Myocyte (in vitro differentiated cells): ENCODE measurements around the gene GRIN3B. TPM values are rescaled to one million over a fixed set of nuclear protein-coding genes. Genes with fewer than 3 reads are reported as not detected.

Source experiments
- DNase-seq: peaks from one replicate; pipeline ENCODE4 v3.0.0-alpha.2; 2012; ENCODE audit warnings: low read depth
- total RNA-seq: library from RNA; depleted of rRNA; stranded (reverse); fragments of >200 nt; gene quantifications from 2 replicates; pipeline ENCODE4 v1.2.3, GENCODE V29; 2014

The GRIN3B gene
- total RNA-seq, 1 donor from 2014 or later: 0.16 TPM

- no peak for DNase-seq
Observed at GRCh38 chr19:964116-964520, 36.1 kb upstream of the GRIN3B start.

DNA sequence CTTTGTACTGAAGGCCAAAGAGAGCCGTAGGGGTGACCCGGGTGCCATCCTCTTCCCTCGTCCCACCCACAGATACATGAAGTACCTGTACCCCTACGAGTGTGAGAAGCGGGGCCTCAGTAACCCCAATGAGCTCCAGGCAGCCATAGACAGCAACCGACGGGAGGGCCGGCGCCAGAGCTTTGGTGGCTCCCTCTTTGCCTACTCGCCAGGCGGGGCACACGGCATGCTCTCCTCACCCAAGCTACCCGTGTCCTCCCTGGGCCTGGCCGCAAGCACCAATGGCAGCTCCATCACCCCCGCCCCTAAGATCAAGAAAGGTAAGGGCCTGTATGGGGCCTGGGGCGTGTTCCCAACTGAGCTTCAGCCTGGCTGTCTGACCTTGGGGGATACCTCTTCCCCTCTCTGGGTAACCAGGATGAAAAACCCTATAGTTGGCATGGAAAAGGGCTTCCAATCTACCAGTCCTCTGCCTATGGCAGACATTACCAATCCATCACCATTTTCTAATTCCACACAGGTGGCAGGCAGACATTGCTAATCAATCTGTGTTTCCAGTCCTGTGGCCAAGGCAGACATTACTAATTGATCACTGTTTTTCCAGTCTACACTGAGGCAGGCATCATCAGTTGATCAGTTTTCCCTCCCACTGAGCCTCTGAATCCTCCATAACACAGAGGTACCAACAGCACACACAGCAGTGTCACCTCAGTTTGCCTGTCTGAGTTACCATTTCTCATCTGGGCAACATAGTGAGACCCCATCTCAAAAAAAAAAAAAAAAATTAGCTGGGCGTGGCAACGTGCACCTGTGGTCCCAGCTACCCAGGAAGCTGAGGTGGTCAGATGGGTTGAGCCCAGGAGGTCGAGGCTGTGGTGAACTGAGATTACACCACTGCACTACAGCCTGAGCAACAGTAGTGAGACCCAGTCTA lies 35.2 kb upstream of the GRIN3B start:
- DNase-seq: no peak

- DNase-seq: peak; percentile 43
Observed at GRCh38 chr19:966485-967088, 33.6 kb upstream of the GRIN3B start.

GRCh38 chr19:970695-971094 lies 29.5 kb upstream of the GRIN3B start:
- DNase-seq: no peak

DNA sequence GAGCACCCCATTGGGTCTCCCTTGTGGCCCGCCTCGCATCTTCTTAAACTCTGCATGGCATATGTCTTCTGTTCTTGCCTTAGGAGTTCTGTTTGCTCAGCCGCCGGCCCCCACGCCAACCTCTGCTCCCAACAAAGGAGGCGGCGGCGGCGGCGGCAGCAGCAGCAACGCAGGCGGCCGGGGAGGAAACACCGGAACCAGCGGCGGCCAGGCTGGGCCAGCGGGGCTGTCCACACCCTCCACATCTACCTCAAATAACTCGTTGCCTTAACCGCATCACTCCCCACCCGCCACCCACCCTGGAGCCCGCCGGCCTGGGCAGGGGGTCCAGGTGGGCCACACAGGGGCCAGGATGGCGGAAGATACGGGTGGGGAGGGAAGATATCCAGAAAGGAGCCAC lies 28.4 kb upstream of the GRIN3B start:
- DNase-seq: no peak

- DNase-seq: no peak
Observed at GRCh38 chr19:972281-972680, 27.9 kb upstream of the GRIN3B start.

DNA sequence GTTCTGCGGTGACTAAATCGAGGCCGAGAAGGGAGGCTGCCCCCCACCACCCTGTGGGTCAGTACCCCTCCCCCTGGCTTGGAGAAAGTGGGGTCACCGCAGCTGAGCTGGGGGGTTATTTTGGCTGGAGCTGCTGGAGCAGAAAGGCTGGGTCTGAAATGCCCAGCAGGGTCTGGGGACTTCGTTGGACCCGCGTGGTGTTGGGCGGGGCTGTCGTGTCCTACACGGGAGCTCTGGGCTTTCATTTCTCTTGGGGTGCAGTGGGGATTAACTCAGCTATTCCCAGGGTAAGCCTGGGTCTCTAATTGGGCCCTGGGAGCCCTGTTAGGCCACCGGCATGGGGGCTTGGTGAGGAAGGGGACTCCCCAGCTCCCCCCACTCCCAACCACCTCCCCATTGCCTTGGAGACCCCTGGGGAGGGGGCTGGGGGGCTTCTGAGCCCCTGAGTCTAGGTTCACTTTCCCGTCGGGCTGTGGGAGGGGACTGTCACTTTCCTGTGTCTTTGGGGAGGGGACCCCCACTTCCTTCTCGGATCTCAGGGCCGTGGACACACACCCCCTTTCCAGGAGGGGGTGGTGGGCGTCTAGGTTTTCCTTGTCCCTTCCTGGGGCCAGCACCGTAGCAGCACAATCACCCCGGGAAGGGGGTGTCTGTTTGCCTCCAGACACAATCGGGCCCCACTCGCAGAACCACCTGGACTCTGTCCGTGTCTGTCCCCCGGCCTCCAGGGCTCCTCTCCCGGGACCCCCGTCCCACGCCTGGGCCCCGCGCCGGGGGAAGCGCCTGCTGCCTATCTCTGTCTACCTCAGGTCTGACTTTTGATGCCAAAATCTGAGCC lies 26.3 kb upstream of the GRIN3B start:
- DNase-seq: no peak

DNA sequence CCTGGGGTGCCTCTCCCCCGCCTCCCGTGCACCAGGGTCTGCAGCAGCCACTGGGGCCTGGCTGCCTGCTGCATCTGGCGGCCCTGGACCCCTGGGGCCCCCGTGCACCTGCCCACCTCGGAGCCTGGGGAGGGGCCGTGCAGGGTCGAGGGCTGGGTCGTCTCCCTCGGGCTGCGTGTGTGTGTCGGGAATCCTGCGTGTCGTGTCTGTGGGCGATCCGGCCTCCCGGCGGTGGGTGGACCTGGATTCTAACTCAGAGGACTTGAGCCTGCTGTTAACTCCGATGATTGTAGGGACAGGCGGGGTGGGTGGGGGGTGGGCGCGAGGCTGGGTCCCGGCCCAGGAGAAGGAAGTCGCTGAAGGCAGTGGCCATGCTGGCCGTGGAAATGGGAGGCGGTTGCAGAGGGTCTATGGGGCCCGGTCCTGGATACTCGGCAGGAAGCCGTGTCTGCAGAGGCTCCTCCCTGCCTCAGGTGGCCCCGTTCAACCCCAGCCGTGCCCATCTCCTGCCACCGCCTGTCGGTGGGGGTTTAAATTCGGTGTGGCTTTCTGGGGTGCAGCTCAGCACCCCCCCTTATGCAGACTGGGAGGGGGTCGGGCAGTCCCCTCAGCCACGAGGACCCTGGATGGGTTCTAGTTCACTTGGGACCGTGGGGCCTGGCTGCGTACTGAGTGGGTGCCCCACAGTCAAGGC lies 25.5 kb upstream of the GRIN3B start:
- DNase-seq: no peak

DNA sequence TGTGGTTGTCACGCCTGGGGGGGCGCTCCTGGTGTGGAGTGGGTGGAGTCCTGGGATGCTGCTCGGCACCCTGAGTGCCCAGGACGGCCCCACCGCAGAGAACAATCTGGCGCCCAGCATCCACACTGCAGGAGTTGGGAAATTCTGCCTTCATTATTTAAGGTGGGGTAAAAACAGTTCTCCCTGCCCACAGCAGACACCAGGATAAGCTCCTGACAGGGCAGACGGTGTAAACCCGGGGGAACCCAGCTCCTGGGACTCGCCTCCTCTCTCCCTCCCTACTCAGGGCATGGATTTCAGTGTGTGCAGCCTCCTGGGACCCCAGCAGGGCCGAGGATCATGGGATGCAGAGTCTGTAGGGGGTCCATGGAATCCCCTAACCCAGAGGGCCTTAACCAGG lies 23.7 kb upstream of the GRIN3B start:
- no peak for DNase-seq

GRCh38 chr19:977058-977464 lies 23.2 kb upstream of the GRIN3B start:
- DNase-seq: no peak

- no peak for DNase-seq
Observed at GRCh38 chr19:979318-979741, 20.9 kb upstream of the GRIN3B start.

- no peak for DNase-seq
Observed at GRCh38 chr19:980133-980998, 19.9 kb upstream of the GRIN3B start.

GRCh38 chr19:982567-983170 lies 17.6 kb upstream of the GRIN3B start:
- peak; percentile 67 for DNase-seq

- peak; percentile 93 for DNase-seq
Observed at GRCh38 chr19:984165-984967, 15.9 kb upstream of the GRIN3B start, which contains the start of gene WDR18. Gene WDR18, plus strand, starts transcription at chr19:984345. Its CDS starts 9 bp downstream, at chr19:984354.

DNA sequence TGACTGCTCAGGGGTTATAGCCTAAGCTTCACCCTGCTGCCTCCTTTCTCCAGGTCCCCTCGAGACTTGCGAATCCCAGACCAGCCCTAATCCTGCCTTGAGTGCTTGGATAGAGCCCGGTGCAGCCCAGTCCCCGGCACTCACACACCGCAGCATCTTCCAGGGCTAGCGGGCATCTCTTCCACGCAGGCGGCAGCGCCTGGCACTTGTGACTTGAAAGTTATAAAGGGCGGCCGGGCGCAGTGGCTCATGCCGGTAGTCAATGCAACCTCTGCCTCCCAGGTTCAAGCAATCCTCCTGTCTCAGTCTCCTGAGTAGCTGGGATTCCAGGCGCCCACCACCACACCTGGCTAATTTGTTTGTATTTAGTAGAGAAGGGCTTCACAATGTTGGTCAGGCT lies 14.1 kb upstream of the GRIN3B start:
- DNase-seq: no peak

DNA sequence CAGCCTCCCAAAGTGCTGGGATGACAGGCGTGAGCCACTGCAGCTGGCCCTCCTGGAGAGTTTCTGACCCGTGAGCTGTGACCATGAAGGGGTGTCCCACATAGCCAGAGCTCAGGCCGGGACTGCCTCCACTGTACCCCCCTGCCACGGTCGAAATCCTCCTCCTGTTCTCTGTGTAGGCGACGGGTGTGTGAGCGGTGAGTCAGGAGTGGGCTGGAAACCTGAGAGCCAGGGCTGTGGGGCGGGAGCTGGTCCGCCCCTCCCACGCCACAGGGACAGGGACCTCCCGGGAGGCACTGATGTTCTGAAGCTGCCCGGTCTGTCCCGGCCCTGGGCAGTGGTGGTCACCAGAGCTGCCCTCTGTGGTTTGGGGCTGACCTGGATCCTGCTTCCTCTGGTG lies 12.1 kb upstream of the GRIN3B start:
- peak; percentile 30 for DNase-seq

DNA sequence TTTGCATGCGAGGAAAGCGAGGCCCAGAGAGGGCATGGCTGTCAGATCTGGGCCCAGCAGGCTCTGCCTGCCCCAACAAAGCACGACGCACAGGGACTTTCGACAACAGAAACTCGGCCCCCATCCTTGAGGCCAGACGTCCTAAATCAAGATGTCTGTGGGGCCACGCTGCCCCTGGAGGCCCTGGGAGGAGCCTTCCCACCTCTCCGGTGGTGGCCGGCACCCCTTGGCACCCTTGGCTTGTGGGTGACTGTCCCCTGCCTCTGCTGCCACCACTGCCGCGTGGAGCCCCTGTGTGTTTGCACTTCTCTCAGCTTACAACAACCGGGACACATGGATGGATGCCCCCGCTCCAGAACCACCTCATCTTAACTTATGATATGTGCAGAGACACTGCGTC lies 11.7 kb upstream of the GRIN3B start:
- no peak for DNase-seq

GRCh38 chr19:989381-990081 lies 10.7 kb upstream of the GRIN3B start:
- no peak for DNase-seq
